Aorta (tissue), 5 donors: Measurements from ENCODE around the gene SART3. TPM values are rescaled to one million over a fixed set of nuclear protein-coding genes. Genes with fewer than 3 reads are reported as not detected.

Source experiments
- ATAC-seq: fragments of 200-7000 bp; cut with Tn5 transposase; one replicate; pipeline ENCODE4 v1.9.1; 2022; ENCODE audit warnings: moderate library complexity; ENCODE audit not compliant: low FRiP score
- DNase-seq, 2 donors: peaks; one replicate each; pipeline ENCODE4 v3.0.0-alpha.2; 2020
- H3K27ac ChIP-seq, 2 donors: one replicate each; pipeline ENCODE4 v1.5.1; 2013; ENCODE audit warnings: low read length in 2 of 2, mild to moderate bottlenecking in 2 of 2, moderate library complexity in 2 of 2, control low read depth in 1 of 2, inconsistent platforms in 1 of 2, low read depth in 1 of 2
- H3K27me3 ChIP-seq, 2 donors: one replicate each; pipeline ENCODE4 v1.6.1; 2013; ENCODE audit warnings: control low read depth in 1 of 2, low read length in 1 of 2, mild to moderate bottlenecking in 1 of 2, moderate library complexity in 1 of 2; ENCODE audit not compliant: insufficient read depth in 2 of 2, control insufficient read depth in 1 of 2
- H3K36me3 ChIP-seq, 2 donors: one replicate each; pipeline ENCODE4 v1.6.1; 2013; ENCODE audit warnings: control low read depth in 1 of 2, low read length in 1 of 2, mild to moderate bottlenecking in 1 of 2; ENCODE audit not compliant: insufficient read depth in 2 of 2, control insufficient read depth in 1 of 2
- H3K4me1 ChIP-seq, 2 donors: one replicate each; pipeline ENCODE4 v1.6.1; 2013; ENCODE audit warnings: low read length in 2 of 2, control low read depth in 1 of 2, mild to moderate bottlenecking in 1 of 2, moderate library complexity in 1 of 2; ENCODE audit not compliant: insufficient read depth in 2 of 2, control insufficient read depth in 1 of 2
- H3K4me3 ChIP-seq, 2 donors: one replicate each; pipeline ENCODE4 v1.5.1; 2013; ENCODE audit warnings: low read length in 2 of 2, control low read depth in 1 of 2, mild to moderate bottlenecking in 1 of 2
- H3K9me3 ChIP-seq: one replicate; pipeline ENCODE4 v1.6.1; 2013; ENCODE audit warnings: mild to moderate bottlenecking, low read length; ENCODE audit not compliant: control insufficient read depth
- WGBS, 2 donors: extraction: QIAGEN DNeasy Blood & Tissue Kit; methylation state at CpG; one replicate each; pipeline ENCODE4 v1.1.7; 2013; 5-methylcytosine and 5-hydroxymethylcytosine counted together
- intact Hi-C, 2 donors: fragments of 100-400 bp; cut with DNase I; formaldehyde crosslinking; loops; one replicate each; pipeline versions ENCODE4 v1.14.2 to v1.15.0; 2022
- polyA plus RNA-seq, 2 donors: library from polyadenylated mRNA; stranded (reverse); fragments of 200-250 nt; gene quantifications; one replicate each; pipeline ENCODE4 v1.2.3, GENCODE V29; 2013
- total RNA-seq, 2 donors: library from RNA; stranded (reverse); fragmentation: NEBNext Ultra II Directional; extraction: Animal tissue kit (Norgen Biotek cat#: 25700); gene quantifications; one replicate each; pipeline ENCODE4 v1.2.1, GENCODE V29; 2021
- donor health status: healthy with polysubstance abuse.
- donor health status: Bipolar disorder and iron deficiency.
- donor health status: DM: no; HTN: no; CAD: no.
- donor health status: DM: no; HTN: no; CAD: no.
- donor health status: DM: yes; HTN: yes; CAD: no.

The SART3 gene
- total and polyA plus RNA-seq, 4 donors = 11.5 to 51.3 (median 35.0) TPM

DNA sequence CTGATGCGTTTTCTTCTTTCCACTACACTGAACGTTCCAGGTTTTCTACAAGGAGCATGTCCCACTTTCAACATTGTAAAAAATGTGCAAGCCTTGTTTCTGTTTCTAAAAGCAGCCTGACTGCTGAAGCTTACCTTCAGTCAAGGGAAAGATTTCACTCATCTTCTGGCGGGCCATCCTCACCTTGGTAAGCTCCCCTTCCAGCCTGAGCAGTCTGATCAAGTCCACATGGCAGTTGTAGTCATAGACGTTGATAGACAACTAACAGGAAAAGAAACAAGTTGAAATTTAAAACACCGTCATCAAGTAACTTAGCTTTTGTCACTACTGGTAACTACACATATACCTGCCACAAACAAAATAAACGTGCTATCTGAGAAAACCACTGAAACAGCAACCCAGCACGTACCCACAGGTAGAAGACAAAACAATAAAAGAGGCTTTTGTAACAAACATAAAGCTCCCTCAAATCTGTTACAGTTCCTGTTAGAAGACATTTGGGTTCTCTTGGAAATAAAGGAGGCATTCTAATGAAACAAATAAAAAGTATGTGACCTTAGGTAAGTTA is 11.9 kb downstream of the SART3 start:
- H3K4me1 ChIP-seq = no peaks in the 10 kb centered on the region
- no peak overlapping the region for H3K4me3 ChIP-seq
- DNase-seq (no peak), ATAC-seq (no peak)
- H3K9me3 ChIP-seq = no peaks in the 10 kb centered on the region
- 50 to 51% methylated on average over 7 of the region's 7 CpGs for WGBS, 2 donors
- H3K27me3 ChIP-seq = no peaks in the 10 kb centered on the region
- intact Hi-C loops = no loop called here
- H3K36me3 ChIP-seq = peaks cover 2 to 6% of the 10 kb centered on the region in 2 donors
- no peak overlapping the region for H3K27ac ChIP-seq

DNA sequence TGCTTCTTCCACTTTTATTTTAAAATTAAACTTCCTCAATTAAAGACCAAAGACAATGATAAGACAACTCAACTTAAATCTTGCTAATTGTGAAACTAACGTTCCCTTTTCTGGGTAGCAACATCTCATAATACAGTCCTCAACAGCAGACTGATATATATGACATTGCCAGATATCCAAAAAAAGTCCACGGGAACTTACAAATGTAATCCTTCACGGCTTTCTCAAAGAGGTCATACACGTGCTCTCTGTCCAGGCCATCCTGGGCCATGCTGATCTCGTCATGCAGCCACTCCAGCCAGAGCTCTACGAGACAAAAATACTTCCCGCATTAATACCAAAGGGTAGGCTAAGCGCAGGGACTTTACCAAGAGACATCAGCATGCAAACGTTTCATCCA is 13.3 kb downstream of the SART3 start:
- H3K36me3 ChIP-seq = peaks cover 2 to 8% of the 10 kb centered on the region in 2 donors
- H3K27me3 ChIP-seq = no peaks in the 10 kb centered on the region
- DNase-seq = no peak
- no peaks in the 10 kb centered on the region for H3K4me1 ChIP-seq
- 77% methylated on average over 9 of the region's 9 CpGs for WGBS, 2 donors
- H3K27ac ChIP-seq = no peak overlapping the region
- intact Hi-C loops = no loop called here
- no peak overlapping the region for H3K4me3 ChIP-seq
- no peak for ATAC-seq
- no peaks in the 10 kb centered on the region for H3K9me3 ChIP-seq

DNA sequence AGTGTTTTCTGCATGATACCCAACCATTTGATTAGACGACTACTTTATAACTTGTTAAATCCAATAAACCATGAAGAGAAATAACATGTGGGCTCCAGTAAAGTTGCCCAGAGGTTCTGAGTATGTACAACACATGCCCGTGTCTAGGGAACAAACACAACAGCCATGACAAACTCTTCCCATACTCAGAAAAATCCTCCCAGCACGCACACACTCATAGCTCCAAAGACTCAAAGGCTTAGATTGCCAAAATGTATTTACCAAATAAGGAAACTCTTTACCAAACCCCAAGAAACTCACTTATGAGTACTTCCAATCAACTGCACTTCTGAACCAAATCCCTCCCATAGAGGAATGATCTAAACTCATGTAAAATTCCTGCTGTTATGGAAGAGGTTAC is 17.3 kb downstream of the SART3 start:
- Histone ChIP-seq H3K4me3 (no peak overlapping the region), H3K36me3 (peaks cover 2 to 8% of the 10 kb centered on the region in 2 donors), H3K4me1 (no peaks in the 10 kb centered on the region), H3K9me3 (no peaks in the 10 kb centered on the region), H3K27me3 (no peaks in the 10 kb centered on the region), H3K27ac (no peak overlapping the region)
- ATAC-seq = no peak
- WGBS, 2 donors = 84 to 85% methylated on average over 3 of the region's 3 CpGs
- DNase-seq = no peak
- intact Hi-C loops = no loop called here

DNA sequence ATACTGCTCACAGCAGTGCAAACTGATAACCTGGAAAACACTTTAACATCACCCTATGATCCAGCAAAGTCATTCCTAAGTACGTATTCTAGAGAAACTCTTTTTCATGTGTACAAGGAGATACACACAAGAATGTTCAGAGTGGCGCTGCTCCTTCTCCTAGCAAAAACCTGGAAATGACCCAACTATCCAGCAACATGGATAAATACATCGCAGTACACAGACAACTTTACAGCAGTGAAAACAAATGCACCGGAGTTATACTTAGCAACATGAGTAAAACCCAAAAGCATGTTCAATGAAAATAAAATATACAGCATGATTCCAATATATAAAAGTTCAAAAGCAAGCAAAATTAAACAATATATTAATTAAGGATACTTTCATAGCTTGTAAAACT is 18.7 kb downstream of the SART3 start:
- no peak for DNase-seq
- Histone ChIP-seq H3K27ac (no peak overlapping the region), H3K27me3 (no peaks in the 10 kb centered on the region), H3K36me3 (peaks cover 2 to 10% of the 10 kb centered on the region in 2 donors), H3K9me3 (no peaks in the 10 kb centered on the region), H3K4me3 (no peak overlapping the region), H3K4me1 (no peaks in the 10 kb centered on the region)
- intact Hi-C loops = no loop called here
- WGBS, 2 donors = 72 to 73% methylated on average over 4 of the region's 4 CpGs
- ATAC-seq = no peak

DNA sequence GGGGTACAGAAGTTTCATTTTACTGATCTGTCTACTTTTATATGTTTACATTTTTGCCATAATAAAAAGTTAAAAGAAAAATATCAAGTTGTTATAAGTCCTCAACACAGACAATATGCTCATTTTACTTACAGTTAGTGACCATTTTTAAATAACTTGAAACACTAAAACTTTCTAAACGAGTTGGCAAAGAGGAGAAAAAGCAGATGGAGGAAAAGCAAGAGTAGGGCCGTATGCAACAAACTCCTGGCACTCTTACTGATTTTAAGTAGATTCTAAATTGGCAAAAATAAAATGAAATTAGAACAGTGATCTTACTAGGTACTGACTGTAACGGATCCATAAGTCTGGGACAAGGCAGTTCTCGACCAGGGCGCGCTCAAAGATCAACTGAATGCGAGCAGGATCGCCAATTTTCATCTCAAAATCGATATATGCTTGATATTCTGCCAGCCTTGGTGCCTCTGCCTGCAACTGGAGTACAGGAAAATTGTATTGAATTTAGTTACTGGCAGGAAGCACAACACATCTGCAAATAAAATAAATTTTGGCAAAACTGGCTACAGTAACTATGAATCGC is 22.3 kb downstream of the SART3 start:
- H3K27ac ChIP-seq = no peak overlapping the region
- DNase-seq = no peak
- WGBS, 2 donors = 92 to 93% methylated on average over 10 of the region's 10 CpGs
- intact Hi-C loops = no loop called here
- H3K9me3 ChIP-seq = no peaks in the 10 kb centered on the region
- H3K27me3 ChIP-seq = no peaks in the 10 kb centered on the region
- no peaks in the 10 kb centered on the region for H3K4me1 ChIP-seq
- no peak overlapping the region for H3K4me3 ChIP-seq
- peaks cover 4 to 7% of the 10 kb centered on the region in 2 donors for H3K36me3 ChIP-seq
- ATAC-seq = no peak

DNA sequence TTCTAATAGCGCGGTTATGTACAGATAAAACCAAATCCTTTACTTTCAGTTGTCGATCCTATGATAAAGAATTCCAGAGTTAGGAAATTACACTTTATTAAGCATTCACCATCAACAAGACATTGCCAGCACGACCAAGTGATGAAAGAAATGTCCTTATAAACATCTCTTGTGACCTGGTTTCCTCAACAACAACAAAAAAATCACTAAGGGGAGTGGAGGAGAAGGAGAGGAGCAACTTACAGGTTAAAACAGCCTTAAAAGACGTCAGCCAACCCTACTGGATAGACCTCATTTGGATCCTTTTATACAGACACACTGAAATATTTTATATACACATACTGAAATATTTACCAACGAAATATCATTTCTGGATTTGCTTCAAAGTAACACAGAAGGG is 22.8 kb downstream of the SART3 start:
- H3K9me3 ChIP-seq = no peaks in the 10 kb centered on the region
- intact Hi-C loops = no loop called here
- no peak overlapping the region for H3K27ac ChIP-seq
- no peak overlapping the region for H3K4me3 ChIP-seq
- no peak for DNase-seq
- 73 to 74% methylated on average over 6 of the region's 6 CpGs for WGBS, 2 donors
- peaks cover 6 to 7% of the 10 kb centered on the region in 2 donors for H3K36me3 ChIP-seq
- no peak for ATAC-seq
- no peaks in the 10 kb centered on the region for H3K4me1 ChIP-seq
- no peaks in the 10 kb centered on the region for H3K27me3 ChIP-seq

GRCh38 chr12:108531929-108532848 is 28.8 kb downstream of the SART3 start:
- ATAC-seq (no peak), DNase-seq (no peak)
- intact Hi-C loops = no loop called here
- 84 to 87% methylated on average over 15 of the region's 15 CpGs for WGBS, 2 donors
- Histone ChIP-seq H3K27me3 (no peaks in the 10 kb centered on the region), H3K4me3 (no peak overlapping the region), H3K9me3 (no peaks in the 10 kb centered on the region), H3K36me3 (peaks cover 9 to 10% of the 10 kb centered on the region in 2 donors), H3K27ac (no peak overlapping the region), H3K4me1 (no peaks in the 10 kb centered on the region)

DNA sequence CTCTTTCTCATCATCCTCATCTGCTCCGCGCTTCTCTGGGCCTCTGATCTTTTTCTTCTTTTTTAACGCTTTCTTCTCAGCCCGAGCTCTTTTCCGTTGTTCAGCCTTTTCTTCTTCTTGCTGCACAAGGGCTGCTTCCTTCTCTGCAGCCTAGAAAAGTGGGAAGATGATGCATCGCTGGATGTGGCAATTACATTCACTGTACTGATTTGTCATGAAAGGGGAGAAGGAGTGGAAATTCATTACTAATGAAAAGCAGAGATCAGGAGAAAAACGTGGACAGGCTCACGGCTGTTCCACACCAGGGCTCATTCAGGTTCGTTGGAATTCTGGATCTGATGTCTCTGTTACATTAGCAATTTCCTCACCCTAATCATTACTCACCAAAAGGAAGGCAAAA is 30.8 kb downstream of the SART3 start:
- Histone ChIP-seq H3K4me1 (no peaks in the 10 kb centered on the region), H3K27ac (no peak overlapping the region), H3K27me3 (no peaks in the 10 kb centered on the region), H3K4me3 (no peak overlapping the region), H3K36me3 (peaks cover 5 to 14% of the 10 kb centered on the region in 2 donors), H3K9me3 (no peaks in the 10 kb centered on the region)
- intact Hi-C loops = no loop called here
- whole genome bisulfite sequencing, 2 donors = 92 to 94% methylated on average over 9 of the region's 9 CpGs
- DNase-seq = no peak
- ATAC-seq = no peak

GRCh38 chr12:108527166-108527496 is 33.8 kb downstream of the SART3 start:
- Histone ChIP-seq H3K27me3 (no peaks in the 10 kb centered on the region), H3K27ac (no peak overlapping the region), H3K9me3 (no peaks in the 10 kb centered on the region), H3K4me3 (no peak overlapping the region), H3K4me1 (no peaks in the 10 kb centered on the region), H3K36me3 (peaks cover 2 to 22% of the 10 kb centered on the region in 2 donors)
- DNase-seq (no peak), ATAC-seq (no peak)
- intact Hi-C loops = no loop called here
- WGBS, 2 donors = 85% methylated on average over 6 of the region's 6 CpGs
